ENCODE results near the gene ZNF547. TPM values are rescaled to one million over a fixed set of nuclear protein-coding genes. Genes with fewer than 3 reads are reported as not detected.

Gene ZNF547
- total and polyA plus RNA-seq, 4 donors = 1.4 to 4.2 (median 2.2) TPM

- no peak overlapping the region for H3K4me3 ChIP-seq
- TF ChIP-seq CTCF (IDR thresholded peaks at IDR 0.05; ENCODE audit: control extremely low read depth, extremely low read depth) = no peak
- ATAC-seq (ENCODE audit: insufficient read depth, low FRiP score) (no peak), DNase-seq (no peak)
- H3K27me3 ChIP-seq (ENCODE audit: control insufficient read depth in 3 of 3, insufficient read depth in 3 of 3, low read length in 2 of 3) = no peaks in the 10 kb centered on the region
- WGBS, 2 donors = 99% methylated on average over 5 of the region's 5 CpGs
- H3K9me3 ChIP-seq (ENCODE audit: control insufficient read depth in 4 of 4, insufficient read depth in 3 of 4, low read length in 3 of 4) = peaks cover 0 to 52% (median 0%) of the 10 kb centered on the region in 4 donors
- peaks cover 23 to 53% (median 38%) of the 10 kb centered on the region in 4 donors for H3K36me3 ChIP-seq (ENCODE audit: control insufficient read depth in 4 of 4, insufficient read depth in 4 of 4, low read length in 4 of 4)
- no peak overlapping the region for H3K9ac ChIP-seq (ENCODE audit: insufficient read depth in 1 of 2, low read length in 2 of 2)
- H3K4me1 ChIP-seq (ENCODE audit: control insufficient read depth in 5 of 5, insufficient read depth in 5 of 5, low read length in 5 of 5) = peaks cover 3 to 9% (median 5%) of the 10 kb centered on the region in 5 donors
- H3K27ac ChIP-seq (ENCODE audit: low read depth in 1 of 2, low read length in 1 of 2) = no peak overlapping the region
These were observed 5.9 kb upstream of the ZNF547 start for GRCh38 chr19:57357406-57357805.

- no peak overlapping the region for H3K9ac ChIP-seq (ENCODE audit: insufficient read depth in 1 of 2, low read length in 2 of 2)
- peaks cover 23 to 45% (median 36%) of the 10 kb centered on the region in 4 donors for H3K36me3 ChIP-seq (ENCODE audit: control insufficient read depth in 4 of 4, insufficient read depth in 4 of 4, low read length in 4 of 4)
- DNase-seq (no peak), ATAC-seq (ENCODE audit: insufficient read depth, low FRiP score) (no peak)
- no peak for TF ChIP-seq CTCF (IDR thresholded peaks at IDR 0.05; ENCODE audit: control extremely low read depth, extremely low read depth)
- H3K4me1 ChIP-seq (ENCODE audit: control insufficient read depth in 5 of 5, insufficient read depth in 5 of 5, low read length in 5 of 5) = peaks cover 0 to 6% (median 3%) of the 10 kb centered on the region in 5 donors
- H3K27ac ChIP-seq (ENCODE audit: low read depth in 1 of 2, low read length in 1 of 2) = no peak overlapping the region
- no peaks in the 10 kb centered on the region for H3K27me3 ChIP-seq (ENCODE audit: control insufficient read depth in 3 of 3, insufficient read depth in 3 of 3, low read length in 2 of 3)
- no peak overlapping the region for H3K4me3 ChIP-seq
- H3K9me3 ChIP-seq (ENCODE audit: control insufficient read depth in 4 of 4, insufficient read depth in 3 of 4, low read length in 3 of 4) = peaks cover 0 to 43% (median 0%) of the 10 kb centered on the region in 4 donors
These were observed 4.1 kb upstream of the ZNF547 start for GRCh38 chr19:57359300-57359699.

GRCh38 chr19:57362419-57362818 lies 932 bp upstream of the ZNF547 start:
- Histone ChIP-seq H3K36me3 (ENCODE audit: control insufficient read depth in 4 of 4, insufficient read depth in 4 of 4, low read length in 4 of 4) (peaks cover 5 to 15% (median 12%) of the 10 kb centered on the region in 4 donors), H3K9ac (ENCODE audit: insufficient read depth in 1 of 2, low read length in 2 of 2) (peak overlapping the region; percentile 85 to 89), H3K4me1 (ENCODE audit: control insufficient read depth in 5 of 5, insufficient read depth in 5 of 5, low read length in 5 of 5) (peaks cover 0 to 7% (median 3%) of the 10 kb centered on the region in 5 donors), H3K27me3 (ENCODE audit: control insufficient read depth in 3 of 3, insufficient read depth in 3 of 3, low read length in 2 of 3) (no peaks in the 10 kb centered on the region), H3K9me3 (ENCODE audit: control insufficient read depth in 4 of 4, insufficient read depth in 3 of 4, low read length in 3 of 4) (peaks cover 0 to 23% (median 0%) of the 10 kb centered on the region in 4 donors), H3K4me3 (no peak overlapping the region), H3K27ac (ENCODE audit: low read depth in 1 of 2, low read length in 1 of 2) (peak overlapping the region; percentile 74 to 89)
- 72 to 76% methylated on average over 2 of the region's 2 CpGs for WGBS, 2 donors
- peak in 1 of 3 donors; percentile 9 for DNase-seq
- TF ChIP-seq CTCF (IDR thresholded peaks at IDR 0.05; ENCODE audit: control extremely low read depth, extremely low read depth) = no peak
- ATAC-seq (ENCODE audit: insufficient read depth, low FRiP score) = no peak

- peaks cover 0 to 4% (median 0%) of the 10 kb centered on the region in 4 donors for H3K36me3 ChIP-seq (ENCODE audit: control insufficient read depth in 4 of 4, insufficient read depth in 4 of 4, low read length in 4 of 4)
- TF ChIP-seq CTCF (IDR thresholded peaks at IDR 0.05; ENCODE audit: control extremely low read depth, extremely low read depth) = no peak
- peaks cover 0 to 19% (median 0%) of the 10 kb centered on the region in 4 donors for H3K9me3 ChIP-seq (ENCODE audit: control insufficient read depth in 4 of 4, insufficient read depth in 3 of 4, low read length in 3 of 4)
- DNase-seq (peak in 2 of 3 donors; percentile 24 to 42), ATAC-seq (ENCODE audit: insufficient read depth, low FRiP score) (no peak)
- H3K4me1 ChIP-seq (ENCODE audit: control insufficient read depth in 5 of 5, insufficient read depth in 5 of 5, low read length in 5 of 5) = peaks cover 0 to 7% (median 5%) of the 10 kb centered on the region in 5 donors
- H3K27me3 ChIP-seq (ENCODE audit: control insufficient read depth in 3 of 3, insufficient read depth in 3 of 3, low read length in 2 of 3) = no peaks in the 10 kb centered on the region
- peak overlapping the region; percentile 93 to 96 for H3K9ac ChIP-seq (ENCODE audit: insufficient read depth in 1 of 2, low read length in 2 of 2)
- 1 to 2% methylated on average over 17 to 18 of the region's 18 CpGs for WGBS, 2 donors
- peak overlapping the region; percentile 84 to 89 for H3K27ac ChIP-seq (ENCODE audit: low read depth in 1 of 2, low read length in 1 of 2)
- peak overlapping the region; percentile 70 for H3K4me3 ChIP-seq
These were observed 384 bp downstream of the ZNF547 start for GRCh38 chr19:57363688-57364181.

Data from lung (tissue), 12 donors.